HL-60/S4 treated with retinoic acid at 250 ng/mL for 4 days and 3 days (cell line): ENCODE results near the gene SKOR1.

Experiments used
- in situ Hi-C: fragments of 300-500 bp; cut with MboI; formaldehyde crosslinking; loops from 2 replicates; pipeline ENCODE4 v1.7.0; 2022; ENCODE audit warnings: low sequenced_read_pairs

Gene SKOR1

GRCh38 chr15:67843571-67844387 lies 18.5 kb downstream of the SKOR1 start:
- in situ Hi-C loops, result loop anchor here (25.0 kb wide), 2 partner anchors 381 to 906 kb away; no protein-coding TSS in a partner anchor

- in situ Hi-C loops, result loop anchor here (25.0 kb wide), 2 partner anchors 384 to 909 kb away; no protein-coding TSS in a partner anchor
These were observed 20.7 kb downstream of the SKOR1 start for GRCh38 chr15:67845974-67846373.

GRCh38 chr15:67849538-67849937 lies 24.2 kb downstream of the SKOR1 start:
- in situ Hi-C loops, result loop anchor here (25.0 kb wide), 2 partner anchors 387 to 912 kb away; no protein-coding TSS in a partner anchor

- in situ Hi-C loops, result loop anchor here (25.0 kb wide), 2 partner anchors 212 to 312 kb away; partner anchors contain the start of gene PIAS1
These were observed 25.0 kb downstream of the SKOR1 start for GRCh38 chr15:67850336-67850735.

- in situ Hi-C loops, result loop anchor here (25.0 kb wide), 2 partner anchors 211 to 311 kb away; partner anchors contain the start of gene PIAS1
These were observed 25.8 kb downstream of the SKOR1 start for GRCh38 chr15:67850994-67851571.

GRCh38 chr15:67852418-67852817 lies 27.1 kb downstream of the SKOR1 start:
- in situ Hi-C loops, result loop anchor here (25.0 kb wide), 2 partner anchors 210 to 310 kb away; partner anchors contain the start of gene PIAS1

GRCh38 chr15:67853454-67853853 lies 28.1 kb downstream of the SKOR1 start:
- in situ Hi-C loops, result loop anchor here (25.0 kb wide), 2 partner anchors 209 to 309 kb away; partner anchors contain the start of gene PIAS1

GRCh38 chr15:67854358-67854757 lies 29.0 kb downstream of the SKOR1 start:
- in situ Hi-C loops, result loop anchor here (25.0 kb wide), 2 partner anchors 208 to 308 kb away; partner anchors contain the start of gene PIAS1

- in situ Hi-C loops, result loop anchor here (25.0 kb wide), 2 partner anchors 206 to 306 kb away; partner anchors contain the start of gene PIAS1
These were observed 30.5 kb downstream of the SKOR1 start for GRCh38 chr15:67855842-67856241.

GRCh38 chr15:67857220-67857619 lies 31.9 kb downstream of the SKOR1 start:
- in situ Hi-C loops, result loop anchor here (25.0 kb wide), 2 partner anchors 205 to 305 kb away; partner anchors contain the start of gene PIAS1

GRCh38 chr15:67859331-67859946 lies 34.1 kb downstream of the SKOR1 start:
- in situ Hi-C loops, result loop anchor here (25.0 kb wide), 2 partner anchors 203 to 303 kb away; partner anchors contain the start of gene PIAS1

GRCh38 chr15:67861983-67862382 lies 36.7 kb downstream of the SKOR1 start:
- in situ Hi-C loops, result loop anchor here (25.0 kb wide), 2 partner anchors 200 to 300 kb away; partner anchors contain the start of gene PIAS1

- in situ Hi-C loops, result loop anchor here (25.0 kb wide), 2 partner anchors 199 to 299 kb away; partner anchors contain the start of gene PIAS1
These were observed 37.6 kb downstream of the SKOR1 start for GRCh38 chr15:67862750-67863441.

- in situ Hi-C loops, result loop anchor here (25.0 kb wide), 2 partner anchors 199 to 299 kb away; partner anchors contain the start of gene PIAS1
These were observed 38.2 kb downstream of the SKOR1 start for GRCh38 chr15:67863442-67863987.

- in situ Hi-C loops, result loop anchor here (25.0 kb wide), 2 partner anchors 197 to 297 kb away; partner anchors contain the start of gene PIAS1
These were observed 40.0 kb downstream of the SKOR1 start for GRCh38 chr15:67865331-67865730.

GRCh38 chr15:67865766-67866165 lies 40.5 kb downstream of the SKOR1 start:
- in situ Hi-C loops, result loop anchor here (25.0 kb wide), 2 partner anchors 197 to 297 kb away; partner anchors contain the start of gene PIAS1

GRCh38 chr15:67869701-67870100 lies 44.4 kb downstream of the SKOR1 start:
- in situ Hi-C loops, result loop anchor here (25.0 kb wide), 2 partner anchors 193 to 293 kb away; partner anchors contain the start of gene PIAS1

- in situ Hi-C loops, result loop anchor here (25.0 kb wide), 2 partner anchors 191 to 291 kb away; partner anchors contain the start of gene PIAS1
These were observed 45.6 kb downstream of the SKOR1 start for GRCh38 chr15:67870868-67871408.

GRCh38 chr15:67873777-67874176 lies 48.5 kb downstream of the SKOR1 start:
- in situ Hi-C loops, result loop anchor here (25.0 kb wide), 2 partner anchors 189 to 289 kb away; partner anchors contain the start of gene PIAS1
